ENCODE data around the gene DCAF7.

Gene DCAF7

GRCh38 chr17:63588797-63589196 is 38.5 kb downstream of the DCAF7 start:
- DNase-seq (ENCODE audit: low spot score): no peak

- no peak for DNase-seq (ENCODE audit: low spot score)
Measured at GRCh38 chr17:63589646-63590045, 39.4 kb downstream of the DCAF7 start.

- no peak for DNase-seq (ENCODE audit: low spot score)
Measured at GRCh38 chr17:63592797-63593196, 42.5 kb downstream of the DCAF7 start.

- DNase-seq (ENCODE audit: low spot score): no peak
Measured at GRCh38 chr17:63595132-63595531, 44.9 kb downstream of the DCAF7 start.

- no peak for DNase-seq (ENCODE audit: low spot score)
Measured at GRCh38 chr17:63596856-63597586, 46.7 kb downstream of the DCAF7 start.

GRCh38 chr17:63598281-63598680 is 48.0 kb downstream of the DCAF7 start:
- DNase-seq (ENCODE audit: low spot score): no peak

- peak; percentile 92 for DNase-seq (ENCODE audit: low spot score)
Measured at GRCh38 chr17:63600569-63601438, 50.5 kb downstream of the DCAF7 start, which contains the start of gene TACO1. Gene TACO1, plus strand, starts transcription at chr17:63600895. Its CDS starts 189 bp downstream, at chr17:63601084.

- DNase-seq (ENCODE audit: low spot score): no peak
Measured at GRCh38 chr17:63601439-63602371, 51.4 kb downstream of the DCAF7 start.

- no peak for DNase-seq (ENCODE audit: low spot score)
Measured at GRCh38 chr17:63609816-63610573, 59.7 kb downstream of the DCAF7 start.

GRCh38 chr17:63610854-63611253 is 60.6 kb downstream of the DCAF7 start:
- DNase-seq (ENCODE audit: low spot score): no peak

- no peak for DNase-seq (ENCODE audit: low spot score)
Measured at GRCh38 chr17:63611354-63611753, 61.1 kb downstream of the DCAF7 start.

- DNase-seq (ENCODE audit: low spot score): no peak
Measured at GRCh38 chr17:63613663-63614062, 63.4 kb downstream of the DCAF7 start.

- DNase-seq (ENCODE audit: low spot score): no peak
Measured at GRCh38 chr17:63621229-63621683, 71.0 kb downstream of the DCAF7 start.

GRCh38 chr17:63621684-63622573 is 71.7 kb downstream of the DCAF7 start, which contains the start of gene MAP3K3:
Gene MAP3K3, plus strand, starts transcription at chr17:63622417. Its CDS starts 343 bp downstream, at chr17:63622760.
- DNase-seq (ENCODE audit: low spot score): peak; percentile 99

GRCh38 chr17:63622574-63623390 is 72.5 kb downstream of the DCAF7 start:
- DNase-seq (ENCODE audit: low spot score): peak; percentile 88

GRCh38 chr17:63623786-63624530 is 73.7 kb downstream of the DCAF7 start:
- DNase-seq (ENCODE audit: low spot score): no peak

GRCh38 chr17:63624531-63624880 is 74.2 kb downstream of the DCAF7 start:
- DNase-seq (ENCODE audit: low spot score): no peak

GRCh38 chr17:63626551-63627180 is 76.4 kb downstream of the DCAF7 start:
- peak; percentile 52 for DNase-seq (ENCODE audit: low spot score)

Data from GM03348 (cell line).